Measurements from ENCODE around the gene NUP210L.

NUP210L gene

GRCh38 chr1:154170547-154171222 is 15.8 kb upstream of the NUP210L start:
- no peak for DNase-seq (ENCODE audit: low read depth in 1 of 2, low spot score in 1 of 2)
- TF ChIP-seq SPI1 (IDR thresholded peaks at IDR 0.05; ENCODE audit: borderline replicate concordance, low read depth) = no peak
- TF ChIP-seq REST (IDR thresholded peaks at IDR 0.05; ENCODE audit: insufficient replicate concordance, low read depth) = no peak
- TF ChIP-seq GABPA (IDR thresholded peaks at IDR 0.05; ENCODE audit: low read depth) = no peak
- no peak for TF ChIP-seq POLR2AphosphoS5 (IDR thresholded peaks at IDR 0.05; ENCODE audit: low read depth)
- TF ChIP-seq CTCF (IDR thresholded peaks at IDR 0.05; ENCODE audit: insufficient read depth, low read length) = no peak
- H3K27ac ChIP-seq (replicated peaks) = no peak overlapping the region
- H3K4me3 ChIP-seq (replicated peaks; ENCODE audit: insufficient read depth, low read length) = no peak overlapping the region
- H3K27me3 ChIP-seq (ENCODE audit: insufficient read depth, poor library complexity, severe bottlenecking) = no peaks in the 10 kb centered on the region

GRCh38 chr1:154167461-154167860 is 12.6 kb upstream of the NUP210L start:
- H3K27ac ChIP-seq (replicated peaks) = no peak overlapping the region
- DNase-seq (ENCODE audit: low read depth in 1 of 2, low spot score in 1 of 2) = no peak
- TF ChIP-seq POLR2AphosphoS5 (IDR thresholded peaks at IDR 0.05; ENCODE audit: low read depth) = no peak
- TF ChIP-seq GABPA (IDR thresholded peaks at IDR 0.05; ENCODE audit: low read depth) = no peak
- TF ChIP-seq CTCF (IDR thresholded peaks at IDR 0.05; ENCODE audit: insufficient read depth, low read length) = no peak
- TF ChIP-seq SPI1 (IDR thresholded peaks at IDR 0.05; ENCODE audit: borderline replicate concordance, low read depth) = no peak
- H3K27me3 ChIP-seq (ENCODE audit: insufficient read depth, poor library complexity, severe bottlenecking) = no peaks in the 10 kb centered on the region
- H3K4me3 ChIP-seq (replicated peaks; ENCODE audit: insufficient read depth, low read length) = no peak overlapping the region

- H3K4me3 ChIP-seq (replicated peaks; ENCODE audit: insufficient read depth, low read length) = no peak overlapping the region
- TF ChIP-seq REST (IDR thresholded peaks at IDR 0.05; ENCODE audit: insufficient replicate concordance, low read depth) (no peak), POLR2AphosphoS5 (IDR thresholded peaks at IDR 0.05; ENCODE audit: low read depth) (no peak), SPI1 (IDR thresholded peaks at IDR 0.05; ENCODE audit: borderline replicate concordance, low read depth) (no peak), CTCF (IDR thresholded peaks at IDR 0.05; ENCODE audit: insufficient read depth, low read length) (no peak), GABPA (IDR thresholded peaks at IDR 0.05; ENCODE audit: low read depth) (no peak)
- H3K27ac ChIP-seq (replicated peaks) = no peak overlapping the region
- DNase-seq (ENCODE audit: low read depth in 1 of 2, low spot score in 1 of 2) = no peak
- no peaks in the 10 kb centered on the region for H3K27me3 ChIP-seq (ENCODE audit: insufficient read depth, poor library complexity, severe bottlenecking)
Observed at GRCh38 chr1:154166207-154166606, 11.3 kb upstream of the NUP210L start.

- no peak for DNase-seq (ENCODE audit: low read depth in 1 of 2, low spot score in 1 of 2)
- H3K27ac ChIP-seq (replicated peaks) = peak overlapping the region; percentile 76
- H3K27me3 ChIP-seq (ENCODE audit: insufficient read depth, poor library complexity, severe bottlenecking) = no peaks in the 10 kb centered on the region
- H3K4me3 ChIP-seq (replicated peaks; ENCODE audit: insufficient read depth, low read length) = no peak overlapping the region
- TF ChIP-seq REST (IDR thresholded peaks at IDR 0.05; ENCODE audit: insufficient replicate concordance, low read depth) (no peak), POLR2AphosphoS5 (IDR thresholded peaks at IDR 0.05; ENCODE audit: low read depth) (no peak), CTCF (IDR thresholded peaks at IDR 0.05; ENCODE audit: insufficient read depth, low read length) (no peak), GABPA (IDR thresholded peaks at IDR 0.05; ENCODE audit: low read depth) (no peak), SPI1 (IDR thresholded peaks at IDR 0.05; ENCODE audit: borderline replicate concordance, low read depth) (no peak)
Observed at GRCh38 chr1:154159554-154159953, 4.7 kb upstream of the NUP210L start.
